Right cardiac atrium (tissue), 5 donors: ENCODE data around the gene ANKS4B. TPM values are rescaled to one million over a fixed set of nuclear protein-coding genes. Genes with fewer than 3 reads are reported as not detected.
"Not testable (repeated sequence)": the region's sequence is repeated elsewhere in the genome, so short reads cannot be mapped to it uniquely, and the experiment has no call there.

Experiments
- ATAC-seq, 2 donors: fragments of 200-7000 bp; cut with Tn5 transposase; one replicate each; pipeline versions ENCODE4 v1.8.0 to v1.9.1; 2020; ENCODE audit warnings: moderate library complexity in 2 of 2, mild to moderate bottlenecking in 1 of 2
- DNase-seq, 3 donors: peaks; one replicate each; pipeline ENCODE4 v3.0.0-alpha.2; 2020
- H3K27ac ChIP-seq: one replicate; pipeline ENCODE4 v1.5.1; 2013; ENCODE audit warnings: mild to moderate bottlenecking, low read length, control low read depth, moderate library complexity
- H3K27me3 ChIP-seq: one replicate; pipeline ENCODE4 v1.6.1; 2013; ENCODE audit not compliant: control insufficient read depth, insufficient read depth
- H3K4me1 ChIP-seq: one replicate; pipeline ENCODE4 v1.6.1; 2013; ENCODE audit warnings: low read length; ENCODE audit not compliant: control insufficient read depth, insufficient read depth
- H3K4me3 ChIP-seq: one replicate; pipeline ENCODE4 v1.5.1; 2013; ENCODE audit warnings: low read length, control low read depth
- H3K9me3 ChIP-seq: one replicate; pipeline ENCODE4 v1.6.1; 2013; ENCODE audit warnings: low read length; ENCODE audit not compliant: control insufficient read depth
- WGBS: extraction: QIAGEN DNeasy Blood & Tissue Kit; methylation state at CpG from one replicate; pipeline ENCODE4 v1.1.7; 2013; 5-methylcytosine and 5-hydroxymethylcytosine counted together
- intact Hi-C, 4 donors: fragments of 100-400 bp; cut with DNase I; formaldehyde crosslinking; loops; one replicate each; pipeline versions ENCODE4 v1.11.0 to v1.14.0; 2022 to 2023
- polyA plus RNA-seq: library from polyadenylated mRNA; stranded (reverse); fragments of 200-250 nt; gene quantifications from one replicate; pipeline ENCODE4 v1.2.3, GENCODE V29; 2013
- total RNA-seq, 4 donors: library from RNA; stranded (reverse); fragmentation: NEBNext Ultra II Directional; extraction: Animal tissue kit (Norgen Biotek cat#: 25700); gene quantifications; one replicate each; pipeline ENCODE4 v1.2.1, GENCODE V29; 2021
- donor health status: healthy with polysubstance abuse.
- donor health status: DM: no; HTN: yes; CAD: no.
- donor health status: DM: no; HTN: no; CAD: no.
- donor health status: DM: no; HTN: yes; CAD: no; lungs with severe emphysema.
- donor health status: DM: yes; HTN: yes; CAD: no.

The ANKS4B gene
- total and polyA plus RNA-seq, 5 donors, result not detected

DNA sequence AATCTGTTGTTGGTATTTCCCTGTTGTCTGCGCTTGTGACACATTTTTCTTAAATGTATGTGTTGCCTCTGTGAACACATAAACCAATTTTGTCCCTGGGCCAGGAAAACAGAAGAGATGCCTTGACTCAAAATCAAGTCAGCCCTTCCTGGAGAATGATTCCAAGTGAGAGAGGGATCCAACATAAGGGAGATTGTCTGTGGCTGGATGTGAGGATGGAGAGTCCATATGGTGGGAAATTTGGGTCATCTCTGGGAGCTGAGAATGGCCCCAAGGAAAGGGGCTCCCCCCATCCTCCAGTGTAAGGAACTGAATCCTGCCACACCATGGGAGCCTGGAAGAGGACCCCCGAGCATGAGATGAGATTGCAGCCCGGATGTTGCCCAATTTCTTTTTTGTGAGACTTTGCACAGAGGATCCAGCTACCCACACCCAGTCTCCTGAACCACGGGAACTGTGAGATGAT lies 31.1 kb downstream of the ANKS4B start:
- DNase-seq, result no peak
- Histone ChIP-seq H3K27me3 (no peaks in the 10 kb centered on the region), H3K9me3 (no peaks in the 10 kb centered on the region), H3K27ac (peak overlapping the region; percentile 39), H3K4me3 (no peak overlapping the region), H3K4me1 (peaks cover 5% of the 10 kb centered on the region)
- WGBS, result 62% methylated on average over 4 of the region's 4 CpGs
- intact Hi-C loops, result no loop called here
- ATAC-seq, result no peak

DNA sequence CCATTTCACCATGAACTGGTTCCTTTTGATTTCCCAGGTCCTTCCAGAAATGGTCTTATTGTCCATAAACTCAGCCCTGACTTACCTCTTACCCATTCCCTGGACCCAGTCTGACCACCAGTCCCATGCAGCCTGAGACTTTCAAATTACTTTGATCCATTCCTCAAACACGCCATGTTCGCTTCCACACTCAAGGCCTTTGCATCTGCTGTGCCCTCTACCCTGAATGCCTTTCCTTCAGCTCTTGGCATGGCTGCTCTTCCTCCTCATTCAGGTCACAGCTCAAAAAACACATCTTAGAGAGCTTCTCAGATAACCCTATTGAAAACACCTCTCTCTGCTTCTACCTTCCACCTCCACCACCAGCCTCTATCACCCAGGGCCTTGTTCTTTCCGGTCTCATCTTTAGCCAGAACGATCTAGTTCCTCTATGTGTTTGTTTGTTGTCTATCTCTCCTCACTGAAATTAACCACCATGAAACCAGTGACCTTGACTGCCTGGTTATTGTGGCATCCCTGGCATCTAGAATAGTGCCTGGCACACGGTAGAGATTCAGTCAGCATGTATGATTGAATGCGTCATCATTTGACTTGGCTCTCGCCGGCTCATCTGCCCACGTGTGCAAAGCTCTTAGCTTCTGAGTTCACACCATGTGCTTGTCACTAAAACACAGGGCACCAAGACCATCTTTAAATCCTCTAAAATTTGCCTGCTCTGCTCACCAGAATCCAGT lies 31.8 kb downstream of the ANKS4B start:
- Histone ChIP-seq H3K27me3 (no peaks in the 10 kb centered on the region), H3K4me1 (peaks cover 5% of the 10 kb centered on the region), H3K9me3 (no peaks in the 10 kb centered on the region), H3K27ac (peak overlapping the region; percentile 91), H3K4me3 (no peak overlapping the region)
- 77% methylated on average over 9 of the region's 9 CpGs for WGBS
- DNase-seq (peak in 2 of 3 donors; percentile 38 to 60), ATAC-seq (peak; percentile 79 to 87)
- intact Hi-C loops, result no loop called here

DNA sequence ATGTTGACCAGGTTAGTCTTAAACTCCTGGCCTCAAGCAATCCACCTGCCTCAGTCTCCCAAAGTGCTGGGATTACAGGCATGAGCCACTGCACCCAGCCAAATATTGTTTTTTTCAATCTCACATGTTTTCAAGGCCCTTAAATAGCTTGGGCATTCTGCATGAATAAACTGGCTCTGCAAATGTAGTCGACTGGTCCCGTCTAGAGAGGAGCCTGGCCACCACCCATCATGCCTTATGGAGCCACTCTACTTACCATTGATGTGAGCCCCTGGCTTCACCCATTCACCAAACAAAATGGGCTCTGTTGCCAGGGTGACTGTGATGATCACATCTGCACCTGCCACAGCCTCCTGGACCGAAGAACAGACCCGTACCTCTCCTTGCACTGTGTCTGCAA lies 33.8 kb downstream of the ANKS4B start:
- Histone ChIP-seq H3K4me1 (peaks cover 5% of the 10 kb centered on the region), H3K27ac (no peak overlapping the region), H3K9me3 (no peaks in the 10 kb centered on the region), H3K27me3 (no peaks in the 10 kb centered on the region), H3K4me3 (no peak overlapping the region)
- ATAC-seq, result no peak
- WGBS, result 92% methylated on average over 4 of the region's 4 CpGs
- no peak for DNase-seq
- intact Hi-C loops, result no loop called here

- no peak overlapping the region for H3K27ac ChIP-seq
Observed at GRCh38 chr16:21268236-21268635, 34.7 kb downstream of the ANKS4B start.

DNA sequence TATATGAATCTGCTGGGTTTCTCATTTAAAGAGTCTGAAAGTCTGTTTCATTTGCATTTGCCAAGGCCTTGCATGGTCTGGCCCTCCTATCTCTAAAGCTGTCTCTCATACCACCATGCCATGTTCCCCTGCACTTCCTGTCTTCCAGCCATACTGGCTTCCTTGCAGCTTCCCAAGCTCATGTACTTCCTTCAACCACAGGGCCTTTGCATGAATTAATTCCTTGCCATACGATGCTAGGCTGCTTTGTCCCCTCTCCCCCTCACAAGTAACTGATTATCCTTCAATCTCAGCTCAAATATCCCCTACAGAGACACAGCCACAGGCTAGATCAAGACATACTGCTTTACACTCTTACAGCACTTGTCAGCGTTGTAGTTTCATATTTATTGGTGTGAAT lies 38.8 kb downstream of the ANKS4B start:
- DNase-seq (no peak), ATAC-seq (no peak)
- Histone ChIP-seq H3K27ac (no peak overlapping the region), H3K9me3 (no peaks in the 10 kb centered on the region), H3K4me3 (no peak overlapping the region), H3K27me3 (no peaks in the 10 kb centered on the region), H3K4me1 (no peaks in the 10 kb centered on the region)
- intact Hi-C loops, result loop anchor here in 1 of 4 donors (10.0 kb wide), 1 partner anchor 107 kb away; no protein-coding TSS in a partner anchor
- WGBS, result 65% methylated on average over 2 of the region's 2 CpGs

More at GRCh38 chr16:21268236-21268635, 34.7 kb downstream of the ANKS4B start:
- H3K4me1 ChIP-seq, result peaks cover 5% of the 10 kb centered on the region
- DNase-seq (no peak), ATAC-seq (no peak)
- intact Hi-C loops, result no loop called here
- 91% methylated on average over 9 of the region's 9 CpGs for WGBS
- H3K27me3 ChIP-seq, result no peaks in the 10 kb centered on the region
- no peak overlapping the region for H3K4me3 ChIP-seq
- no peaks in the 10 kb centered on the region for H3K9me3 ChIP-seq

GRCh38 chr16:21272763-21273162 lies 39.3 kb downstream of the ANKS4B start:
- H3K27ac ChIP-seq, H3K4me3 ChIP-seq, ATAC-seq, DNase-seq, H3K9me3 ChIP-seq, H3K27me3 ChIP-seq, H3K4me1 ChIP-seq: not testable (repeated sequence)
- WGBS, result 93% methylated on average over 3 of the region's 3 CpGs
- intact Hi-C loops, result loop anchor here in 1 of 4 donors (10.0 kb wide), 1 partner anchor 108 kb away; no protein-coding TSS in a partner anchor

- WGBS, result 79% methylated on average over 5 of the region's 5 CpGs
- intact Hi-C loops, result loop anchor here in 1 of 4 donors (10.0 kb wide), 1 partner anchor 109 kb away; no protein-coding TSS in a partner anchor
- Histone ChIP-seq H3K27ac (no peak overlapping the region), H3K4me3 (no peak overlapping the region), H3K27me3 (no peaks in the 10 kb centered on the region), H3K9me3 (no peaks in the 10 kb centered on the region), H3K4me1 (no peaks in the 10 kb centered on the region)
- DNase-seq (no peak), ATAC-seq (no peak)
Observed at GRCh38 chr16:21274172-21274726, 40.8 kb downstream of the ANKS4B start.

- Histone ChIP-seq H3K4me3 (no peak overlapping the region), H3K9me3 (no peaks in the 10 kb centered on the region), H3K27ac (peak overlapping the region; percentile 25), H3K4me1 (no peaks in the 10 kb centered on the region), H3K27me3 (no peaks in the 10 kb centered on the region)
- intact Hi-C loops, result loop anchor here in 1 of 4 donors (10.0 kb wide), 1 partner anchor 111 kb away; no protein-coding TSS in a partner anchor
- WGBS, result 76% methylated on average over 3 of the region's 3 CpGs
- no peak for ATAC-seq
- DNase-seq, result no peak
Observed at GRCh38 chr16:21275529-21275928, 42.0 kb downstream of the ANKS4B start.

DNA sequence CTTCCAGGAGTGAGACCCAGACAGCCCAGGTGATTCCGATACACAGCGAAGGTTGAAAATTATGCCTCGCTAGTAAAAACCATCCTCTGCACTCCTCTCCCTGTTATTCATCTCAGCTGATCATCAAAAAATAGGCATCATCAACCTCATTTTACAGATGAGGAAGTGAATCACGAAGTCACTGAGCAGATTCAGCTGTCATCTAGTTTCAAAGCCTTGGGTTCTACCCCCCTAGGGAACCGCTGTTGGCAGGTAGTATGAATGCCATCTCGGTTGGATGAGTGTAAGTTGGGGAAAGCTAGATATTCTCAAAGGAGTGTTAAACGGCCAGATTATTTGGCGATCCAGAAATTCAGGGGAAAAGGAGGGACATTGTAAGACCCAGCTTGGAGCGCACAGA lies 42.6 kb downstream of the ANKS4B start:
- intact Hi-C loops, result loop anchor here in 1 of 4 donors (10.0 kb wide), 1 partner anchor 111 kb away; no protein-coding TSS in a partner anchor
- Histone ChIP-seq H3K4me1 (no peaks in the 10 kb centered on the region), H3K9me3 (no peaks in the 10 kb centered on the region), H3K27me3 (no peaks in the 10 kb centered on the region), H3K27ac (peak overlapping the region; percentile 25), H3K4me3 (no peak overlapping the region)
- WGBS, result 74% methylated on average over 9 of the region's 9 CpGs
- ATAC-seq (no peak), DNase-seq (no peak)

DNA sequence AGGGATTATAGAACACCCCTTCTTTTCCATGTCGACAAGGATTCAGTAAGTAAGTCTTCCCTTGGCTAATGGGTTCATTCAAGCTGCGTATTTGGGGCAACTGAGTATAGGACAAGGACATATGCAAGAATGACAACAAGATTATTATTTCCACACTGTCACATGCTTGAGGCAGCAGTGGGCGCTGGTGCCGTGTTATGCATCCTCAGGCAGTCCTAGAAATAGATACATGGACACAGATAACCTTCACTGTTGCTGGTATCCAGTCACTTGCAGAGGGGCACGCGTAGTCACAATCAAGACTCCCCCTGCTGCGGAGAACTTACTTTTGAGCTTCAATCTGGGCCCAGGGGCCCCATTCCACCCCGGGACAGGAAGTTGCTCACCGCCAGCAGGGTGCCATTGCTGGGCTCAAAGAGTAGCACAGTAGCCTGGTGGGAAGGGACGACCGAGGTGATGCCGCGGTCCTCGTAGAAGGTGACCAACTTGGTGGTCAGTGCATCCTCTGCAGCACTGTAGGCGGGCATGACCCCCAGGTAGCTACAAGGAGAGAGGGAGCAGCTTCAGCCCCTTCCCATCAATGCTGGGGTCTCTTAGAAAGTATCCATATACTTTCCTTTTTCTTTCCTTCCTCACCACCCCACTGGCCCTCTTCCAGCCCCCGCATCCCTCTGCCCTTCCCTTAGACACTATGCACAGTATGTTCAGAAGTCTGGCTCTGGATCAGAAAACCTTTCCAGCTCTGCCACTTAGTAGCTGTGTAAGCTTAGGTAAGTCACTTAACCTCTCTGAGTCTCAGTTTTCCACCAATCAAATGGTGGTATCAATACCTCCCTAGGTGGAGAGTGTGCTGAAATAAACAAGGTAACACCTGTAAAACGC lies 43.8 kb downstream of the ANKS4B start:
- Histone ChIP-seq H3K27me3 (no peaks in the 10 kb centered on the region), H3K4me1 (no peaks in the 10 kb centered on the region), H3K27ac (peak overlapping the region; percentile 76), H3K9me3 (no peaks in the 10 kb centered on the region), H3K4me3 (peak overlapping the region; percentile 46)
- intact Hi-C loops, result loop anchor here in 1 of 4 donors (10.0 kb wide), 1 partner anchor 112 kb away; no protein-coding TSS in a partner anchor
- DNase-seq, result peak in 2 of 3 donors; percentile 62 to 64
- peak; percentile 59 to 69 for ATAC-seq
- WGBS, result 51% methylated on average over 17 of the region's 17 CpGs
